DOHH2 (cell line): ENCODE data around the gene MPZL2.

Experiments
- EZH2phosphoT487 ChIP-seq: fragments of 200-600 bp; sonication (generic); IDR thresholded peaks from 2 replicates; pipeline ENCODE4 v1.6.1; 2017; ENCODE audit warnings: borderline replicate concordance, mild to moderate bottlenecking, antibody characterized with exemption, low read length, moderate library complexity, mixed read lengths
- TF ChIP-seq, protein P1 (sequence below): fragments of 200-600 bp; sonication (generic); IDR thresholded peaks from one replicate; pipeline ENCODE4 v1.5.1; 2014; ENCODE audit warnings: antibody characterized with exemption, mild to moderate bottlenecking, low read depth, low read length; ENCODE audit not compliant: poor library complexity, severe bottlenecking

DNA sequence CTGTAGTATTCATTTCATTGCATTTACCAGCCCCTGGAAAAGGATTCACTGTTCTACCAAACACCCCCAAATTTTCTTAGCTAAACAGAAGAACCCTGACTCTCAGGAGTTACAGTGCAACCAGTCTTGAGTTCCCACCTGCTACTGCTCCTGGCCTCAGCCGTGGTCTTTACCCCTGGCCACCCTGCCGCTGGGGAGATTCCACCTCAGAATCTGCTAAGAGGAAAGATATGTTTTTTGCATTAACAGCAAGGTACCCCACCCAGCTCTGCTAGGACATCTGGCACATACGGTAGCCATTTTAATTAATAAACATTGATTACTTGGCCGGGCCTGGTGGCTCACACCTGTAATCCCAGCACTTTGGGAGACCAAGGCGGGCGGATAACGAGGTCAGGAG, 48.3 kb downstream of the MPZL2 start:
- TF ChIP-seq, protein P1, sequence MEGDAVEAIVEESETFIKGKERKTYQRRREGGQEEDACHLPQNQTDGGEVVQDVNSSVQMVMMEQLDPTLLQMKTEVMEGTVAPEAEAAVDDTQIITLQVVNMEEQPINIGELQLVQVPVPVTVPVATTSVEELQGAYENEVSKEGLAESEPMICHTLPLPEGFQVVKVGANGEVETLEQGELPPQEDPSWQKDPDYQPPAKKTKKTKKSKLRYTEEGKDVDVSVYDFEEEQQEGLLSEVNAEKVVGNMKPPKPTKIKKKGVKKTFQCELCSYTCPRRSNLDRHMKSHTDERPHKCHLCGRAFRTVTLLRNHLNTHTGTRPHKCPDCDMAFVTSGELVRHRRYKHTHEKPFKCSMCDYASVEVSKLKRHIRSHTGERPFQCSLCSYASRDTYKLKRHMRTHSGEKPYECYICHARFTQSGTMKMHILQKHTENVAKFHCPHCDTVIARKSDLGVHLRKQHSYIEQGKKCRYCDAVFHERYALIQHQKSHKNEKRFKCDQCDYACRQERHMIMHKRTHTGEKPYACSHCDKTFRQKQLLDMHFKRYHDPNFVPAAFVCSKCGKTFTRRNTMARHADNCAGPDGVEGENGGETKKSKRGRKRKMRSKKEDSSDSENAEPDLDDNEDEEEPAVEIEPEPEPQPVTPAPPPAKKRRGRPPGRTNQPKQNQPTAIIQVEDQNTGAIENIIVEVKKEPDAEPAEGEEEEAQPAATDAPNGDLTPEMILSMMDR: no peak
- no peak for TF ChIP-seq EZH2phosphoT487
